ENCODE data around the gene PRR4.

Gene PRR4

GRCh38 chr12:10849425-10849878, at the start of gene PRR4:
PRR4 (minus strand) TSS chr12:10849475; CDS start chr12:10849437, 38 bp downstream.
- no peak for DNase-seq

- no peak for DNase-seq
Observed at GRCh38 chr12:10896854-10897253, 47.6 kb upstream of the PRR4 start.

- DNase-seq, result no peak
Observed at GRCh38 chr12:10891937-10892336, 42.7 kb upstream of the PRR4 start.

- no peak for DNase-seq
Observed at GRCh38 chr12:10889226-10889625, 40.0 kb upstream of the PRR4 start.

- no peak for DNase-seq
Observed at GRCh38 chr12:10884086-10884725, 34.9 kb upstream of the PRR4 start, which contains the start of gene PRH1. PRH1 (minus strand) TSS chr12:10884255; CDS start chr12:10884217, 38 bp downstream.

- DNase-seq, result no peak
Observed at GRCh38 chr12:10873378-10873777, 24.1 kb upstream of the PRR4 start.

GRCh38 chr12:10867381-10867780, 18.1 kb upstream of the PRR4 start:
- DNase-seq, result no peak

- DNase-seq, result no peak
Observed at GRCh38 chr12:10863512-10864218, 14.4 kb upstream of the PRR4 start.

- DNase-seq, result no peak
Observed at GRCh38 chr12:10861366-10861765, 12.1 kb upstream of the PRR4 start.

GRCh38 chr12:10855807-10856206, 6.5 kb upstream of the PRR4 start:
- no peak for DNase-seq

- no peak for DNase-seq
Observed at GRCh38 chr12:10853776-10854175, 4.5 kb upstream of the PRR4 start.

GRCh38 chr12:10851243-10851858, 2.1 kb upstream of the PRR4 start:
- DNase-seq, result no peak

- DNase-seq, result no peak
Observed at GRCh38 chr12:10847744-10848143, 1.5 kb downstream of the PRR4 start.

- DNase-seq, result no peak
Observed at GRCh38 chr12:10842862-10843261, 6.4 kb downstream of the PRR4 start.

- DNase-seq, result no peak
Observed at GRCh38 chr12:10838461-10838860, 10.8 kb downstream of the PRR4 start.

GRCh38 chr12:10829994-10830393, 19.3 kb downstream of the PRR4 start:
- DNase-seq, result no peak

GRCh38 chr12:10826258-10826657, 23.0 kb downstream of the PRR4 start, which contains the start of gene TAS2R10:
TAS2R10 (minus strand) TSS chr12:10826358; CDS start chr12:10826269, 89 bp downstream.
- DNase-seq, result no peak

GRCh38 chr12:10824957-10825356, 24.3 kb downstream of the PRR4 start:
- no peak for DNase-seq

GRCh38 chr12:10811883-10812536, 37.3 kb downstream of the PRR4 start:
- no peak for DNase-seq

- DNase-seq, result no peak
Observed at GRCh38 chr12:10810068-10810467, 39.2 kb downstream of the PRR4 start, which contains the start of gene TAS2R9. TAS2R9 (minus strand) TSS chr12:10810168; CDS start chr12:10810075, 93 bp downstream.

- no peak for DNase-seq
Observed at GRCh38 chr12:10807186-10807585, 42.1 kb downstream of the PRR4 start, which contains the start of gene TAS2R8. TAS2R8 (minus strand) TSS chr12:10807286; CDS start chr12:10806980, 306 bp downstream.

- no peak for DNase-seq
Observed at GRCh38 chr12:10802587-10802986, 46.7 kb downstream of the PRR4 start, which contains the start of gene TAS2R7. TAS2R7 (minus strand) TSS chr12:10802627; CDS start chr12:10802570, 57 bp downstream.

- DNase-seq, result no peak
Observed at GRCh38 chr12:10801741-10802140, 47.5 kb downstream of the PRR4 start.

Measured in NCI-H2081 treated with DMSO at 0.1 percent for 48 hours (cell line).